Activated B cell treated with CpG ODN at 0.5 μM for 24 hours (primary cell): ENCODE measurements around the gene KIAA1958. TPM values are rescaled to one million over a fixed set of nuclear protein-coding genes. Genes with fewer than 3 reads are reported as not detected.

Experiments used
- ATAC-seq: fragments of 200-7000 bp; cut with Tn5 transposase; one replicate; pipeline ENCODE4 v1.10.0; 2021; ENCODE audit warnings: low read depth, mild to moderate bottlenecking, moderate library complexity
- CTCF ChIA-PET: fragments of 350-600 bp; sonication (Branson Sonifier 250); formaldehyde crosslinking; loops from one replicate; lab custom pipeline; 2021; ENCODE audit warnings: antibody characterized with exemption; lab: Charles Lee
- POLR2A ChIA-PET: fragments of 350-600 bp; sonication (Branson Sonifier 250); formaldehyde crosslinking; loops from one replicate; lab custom pipeline; 2021; ENCODE audit warnings: antibody characterized with exemption; lab: Charles Lee
- DNase-seq: peaks from one replicate; pipeline ENCODE4 v3.0.0; 2022
- H3K27ac Mint-ChIP-seq: one replicate; pipeline ENCODE4 v1.8.0; 2020; ENCODE audit warnings: mixed read lengths
- H3K27me3 Mint-ChIP-seq: one replicate; pipeline ENCODE4 v1.8.0; 2021; ENCODE audit warnings: mixed read lengths
- H3K36me3 Mint-ChIP-seq: one replicate; pipeline ENCODE4 v1.8.0; 2021; ENCODE audit warnings: low read depth, mixed read lengths
- H3K4me1 Mint-ChIP-seq: one replicate; pipeline ENCODE4 v1.8.0; 2021; ENCODE audit warnings: mixed read lengths
- H3K4me3 Mint-ChIP-seq: one replicate; pipeline ENCODE4 v1.8.0; 2020; ENCODE audit warnings: mild to moderate bottlenecking, mixed read lengths
- H3K9me3 Mint-ChIP-seq: one replicate; pipeline ENCODE4 v1.8.0; 2020; ENCODE audit warnings: mixed read lengths
- intact Hi-C: fragments of 100-400 bp; cut with micrococcal nuclease; formaldehyde crosslinking; loops from one replicate; pipeline ENCODE4 v1.15.1; 2024
- total RNA-seq: library from RNA; stranded (reverse); gene quantifications from 2 replicates; pipeline ENCODE4 v1.2.3, GENCODE V29; 2022
- TF ChIP-seq, protein P1 (sequence below): fragments of 200-600 bp; IDR thresholded peaks from one replicate; pipeline ENCODE4 v1.8.0; 2022; ENCODE audit warnings: antibody characterized with exemption, mild to moderate bottlenecking

The KIAA1958 gene
- total RNA-seq, 1 donor from 2014 or later: 7.4 TPM

- ChIA-PET POLR2A (no interaction called here), CTCF (no interaction called here)
- Mint-ChIP-seq H3K36me3 (no peaks in the 10 kb centered on the region), H3K4me3 (no peak overlapping the region), H3K27ac (no peak overlapping the region), H3K9me3 (no peaks in the 10 kb centered on the region), H3K27me3 (no peaks in the 10 kb centered on the region), H3K4me1 (peaks cover 18% of the 10 kb centered on the region)
- intact Hi-C loops: no loop called here
- TF ChIP-seq, protein P1, sequence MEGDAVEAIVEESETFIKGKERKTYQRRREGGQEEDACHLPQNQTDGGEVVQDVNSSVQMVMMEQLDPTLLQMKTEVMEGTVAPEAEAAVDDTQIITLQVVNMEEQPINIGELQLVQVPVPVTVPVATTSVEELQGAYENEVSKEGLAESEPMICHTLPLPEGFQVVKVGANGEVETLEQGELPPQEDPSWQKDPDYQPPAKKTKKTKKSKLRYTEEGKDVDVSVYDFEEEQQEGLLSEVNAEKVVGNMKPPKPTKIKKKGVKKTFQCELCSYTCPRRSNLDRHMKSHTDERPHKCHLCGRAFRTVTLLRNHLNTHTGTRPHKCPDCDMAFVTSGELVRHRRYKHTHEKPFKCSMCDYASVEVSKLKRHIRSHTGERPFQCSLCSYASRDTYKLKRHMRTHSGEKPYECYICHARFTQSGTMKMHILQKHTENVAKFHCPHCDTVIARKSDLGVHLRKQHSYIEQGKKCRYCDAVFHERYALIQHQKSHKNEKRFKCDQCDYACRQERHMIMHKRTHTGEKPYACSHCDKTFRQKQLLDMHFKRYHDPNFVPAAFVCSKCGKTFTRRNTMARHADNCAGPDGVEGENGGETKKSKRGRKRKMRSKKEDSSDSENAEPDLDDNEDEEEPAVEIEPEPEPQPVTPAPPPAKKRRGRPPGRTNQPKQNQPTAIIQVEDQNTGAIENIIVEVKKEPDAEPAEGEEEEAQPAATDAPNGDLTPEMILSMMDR: no peak
- no peak for DNase-seq
- no peak for ATAC-seq
Observed at GRCh38 chr9:112545237-112545636, 58.6 kb downstream of the KIAA1958 start.

- no peaks in the 10 kb centered on the region for H3K9me3 Mint-ChIP-seq
- H3K27ac Mint-ChIP-seq: no peak overlapping the region
- intact Hi-C loops: no loop called here
- TF ChIP-seq, protein P1: no peak
- no peak for DNase-seq
- H3K4me1 Mint-ChIP-seq: peaks cover 18% of the 10 kb centered on the region
- ATAC-seq: no peak
- H3K4me3 Mint-ChIP-seq: no peak overlapping the region
- POLR2A ChIA-PET: no interaction called here
- H3K36me3 Mint-ChIP-seq: no peaks in the 10 kb centered on the region
- H3K27me3 Mint-ChIP-seq: no peaks in the 10 kb centered on the region
- CTCF ChIA-PET: no interaction called here
Observed at GRCh38 chr9:112546149-112547012, 59.8 kb downstream of the KIAA1958 start.

DNA sequence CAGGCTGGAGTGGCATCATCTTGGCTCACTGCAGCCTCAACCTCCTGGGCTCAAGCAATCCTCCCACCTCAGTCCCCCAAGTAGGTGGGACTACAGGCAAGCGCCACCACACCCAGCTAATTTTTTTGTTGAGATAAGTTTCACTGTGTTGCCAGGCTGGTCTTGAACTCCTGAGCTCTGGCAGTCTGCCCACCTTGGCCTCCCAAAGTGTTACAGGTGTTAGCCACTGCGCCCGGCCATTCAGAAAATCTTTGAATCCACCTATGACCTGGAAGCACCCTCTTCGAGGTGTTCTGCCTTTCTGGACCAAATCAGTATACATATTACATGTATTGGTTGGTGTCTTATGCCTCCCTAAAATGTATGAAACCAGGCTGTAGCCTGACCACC is 61.4 kb downstream of the KIAA1958 start:
- ATAC-seq: no peak
- no peak for DNase-seq
- Mint-ChIP-seq H3K27me3 (no peaks in the 10 kb centered on the region), H3K36me3 (no peaks in the 10 kb centered on the region), H3K9me3 (no peaks in the 10 kb centered on the region), H3K4me1 (peaks cover 18% of the 10 kb centered on the region), H3K27ac (no peak overlapping the region), H3K4me3 (no peak overlapping the region)
- TF ChIP-seq, protein P1: no peak
- intact Hi-C loops: no loop called here
- CTCF ChIA-PET: no interaction called here
- POLR2A ChIA-PET: no interaction called here

GRCh38 chr9:112548836-112549595 is 62.4 kb downstream of the KIAA1958 start:
- Mint-ChIP-seq H3K9me3 (no peaks in the 10 kb centered on the region), H3K4me1 (peaks cover 18% of the 10 kb centered on the region), H3K27ac (no peak overlapping the region), H3K27me3 (no peaks in the 10 kb centered on the region), H3K36me3 (no peaks in the 10 kb centered on the region), H3K4me3 (no peak overlapping the region)
- ChIA-PET POLR2A (no interaction called here), CTCF (no interaction called here)
- TF ChIP-seq, protein P1: no peak
- intact Hi-C loops: no loop called here
- ATAC-seq (no peak), DNase-seq (no peak)

DNA sequence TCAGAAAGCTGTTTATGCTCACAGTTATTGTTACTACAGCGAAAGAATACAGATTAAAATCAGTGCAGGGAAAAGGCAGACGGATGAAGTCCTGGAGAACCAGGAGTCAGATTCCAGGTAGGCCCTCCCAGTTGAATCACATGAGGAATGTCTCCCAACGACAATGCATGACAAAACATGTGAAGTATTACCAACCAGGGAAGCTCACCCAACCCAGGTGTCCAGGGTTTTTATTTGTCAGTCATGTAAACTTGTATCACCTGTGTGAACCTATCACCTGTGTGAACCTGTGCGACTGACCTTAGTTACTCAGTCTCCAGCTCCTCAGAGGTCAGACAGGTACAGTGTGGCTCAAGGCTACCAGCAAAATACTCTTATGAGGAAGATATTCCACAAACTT is 63.9 kb downstream of the KIAA1958 start:
- no peaks in the 10 kb centered on the region for H3K9me3 Mint-ChIP-seq
- POLR2A ChIA-PET: no interaction called here

More for the DNA sequence above, 63.9 kb downstream of the KIAA1958 start:
- DNase-seq (no peak), ATAC-seq (no peak)
- intact Hi-C loops: no loop called here
- H3K27me3 Mint-ChIP-seq: no peaks in the 10 kb centered on the region
- H3K4me1 Mint-ChIP-seq: peaks cover 17% of the 10 kb centered on the region
- TF ChIP-seq, protein P1: no peak
- H3K36me3 Mint-ChIP-seq: peaks cover 2% of the 10 kb centered on the region
- H3K4me3 Mint-ChIP-seq: no peak overlapping the region
- CTCF ChIA-PET: no interaction called here
- no peak overlapping the region for H3K27ac Mint-ChIP-seq
